ENCODE data around the gene MYO1G.

- TF ChIP-seq CEBPB (IDR thresholded peaks at IDR 0.05) (no peak), EP300 (IDR thresholded peaks at IDR 0.05) (no peak), EHMT2 (IDR thresholded peaks at IDR 0.05; ENCODE audit: low read depth) (no peak), HDAC2 (IDR thresholded peaks at IDR 0.05) (no peak), RAD21 (conservative IDR thresholded peaks at IDR 0.05 in 1 of 2, IDR thresholded peaks at IDR 0.05 in 1 of 2) (no peak), POLR2A (IDR thresholded peaks at IDR 0.05; ENCODE audit: low read length) (no peak)
- TF ChIP-seq, protein P1, sequence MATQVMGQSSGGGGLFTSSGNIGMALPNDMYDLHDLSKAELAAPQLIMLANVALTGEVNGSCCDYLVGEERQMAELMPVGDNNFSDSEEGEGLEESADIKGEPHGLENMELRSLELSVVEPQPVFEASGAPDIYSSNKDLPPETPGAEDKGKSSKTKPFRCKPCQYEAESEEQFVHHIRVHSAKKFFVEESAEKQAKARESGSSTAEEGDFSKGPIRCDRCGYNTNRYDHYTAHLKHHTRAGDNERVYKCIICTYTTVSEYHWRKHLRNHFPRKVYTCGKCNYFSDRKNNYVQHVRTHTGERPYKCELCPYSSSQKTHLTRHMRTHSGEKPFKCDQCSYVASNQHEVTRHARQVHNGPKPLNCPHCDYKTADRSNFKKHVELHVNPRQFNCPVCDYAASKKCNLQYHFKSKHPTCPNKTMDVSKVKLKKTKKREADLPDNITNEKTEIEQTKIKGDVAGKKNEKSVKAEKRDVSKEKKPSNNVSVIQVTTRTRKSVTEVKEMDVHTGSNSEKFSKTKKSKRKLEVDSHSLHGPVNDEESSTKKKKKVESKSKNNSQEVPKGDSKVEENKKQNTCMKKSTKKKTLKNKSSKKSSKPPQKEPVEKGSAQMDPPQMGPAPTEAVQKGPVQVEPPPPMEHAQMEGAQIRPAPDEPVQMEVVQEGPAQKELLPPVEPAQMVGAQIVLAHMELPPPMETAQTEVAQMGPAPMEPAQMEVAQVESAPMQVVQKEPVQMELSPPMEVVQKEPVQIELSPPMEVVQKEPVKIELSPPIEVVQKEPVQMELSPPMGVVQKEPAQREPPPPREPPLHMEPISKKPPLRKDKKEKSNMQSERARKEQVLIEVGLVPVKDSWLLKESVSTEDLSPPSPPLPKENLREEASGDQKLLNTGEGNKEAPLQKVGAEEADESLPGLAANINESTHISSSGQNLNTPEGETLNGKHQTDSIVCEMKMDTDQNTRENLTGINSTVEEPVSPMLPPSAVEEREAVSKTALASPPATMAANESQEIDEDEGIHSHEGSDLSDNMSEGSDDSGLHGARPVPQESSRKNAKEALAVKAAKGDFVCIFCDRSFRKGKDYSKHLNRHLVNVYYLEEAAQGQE (IDR thresholded peaks at IDR 0.05) = no peak
- TF ChIP-seq, protein P2, sequence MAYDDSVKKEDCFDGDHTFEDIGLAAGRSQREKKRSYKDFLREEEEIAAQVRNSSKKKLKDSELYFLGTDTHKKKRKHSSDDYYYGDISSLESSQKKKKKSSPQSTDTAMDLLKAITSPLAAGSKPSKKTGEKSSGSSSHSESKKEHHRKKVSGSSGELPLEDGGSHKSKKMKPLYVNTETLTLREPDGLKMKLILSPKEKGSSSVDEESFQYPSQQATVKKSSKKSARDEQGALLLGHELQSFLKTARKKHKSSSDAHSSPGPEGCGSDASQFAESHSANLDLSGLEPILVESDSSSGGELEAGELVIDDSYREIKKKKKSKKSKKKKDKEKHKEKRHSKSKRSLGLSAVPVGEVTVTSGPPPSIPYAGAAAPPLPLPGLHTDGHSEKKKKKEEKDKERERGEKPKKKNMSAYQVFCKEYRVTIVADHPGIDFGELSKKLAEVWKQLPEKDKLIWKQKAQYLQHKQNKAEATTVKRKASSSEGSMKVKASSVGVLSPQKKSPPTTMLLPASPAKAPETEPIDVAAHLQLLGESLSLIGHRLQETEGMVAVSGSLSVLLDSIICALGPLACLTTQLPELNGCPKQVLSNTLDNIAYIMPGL (CRISPR knock-in tag; IDR thresholded peaks at IDR 0.05; ENCODE audit: borderline replicate concordance) = no peak
Measured at GRCh38 chr7:44979481-44980392, 922 bp upstream of the MYO1G start.

All from A549 (cell line).